CD14-positive monocyte (primary cell): ENCODE data around the gene TMA7B. TPM values are rescaled to one million over a fixed set of nuclear protein-coding genes. Genes with fewer than 3 reads are reported as not detected.

Source experiments
- DNase-seq, 3 donors: peaks; one replicate each; pipeline ENCODE4 v3.0.0-alpha.2; 2011 to 2022
- H2AFZ ChIP-seq: 2 replicates; pipeline ENCODE4 v1.6.0; 2012; ENCODE audit warnings: mild to moderate bottlenecking, low read depth, low read length, inconsistent platforms; ENCODE audit not compliant: insufficient read depth, poor library complexity, severe bottlenecking
- H3K27ac ChIP-seq, 2 donors: 1 replicate in 1 of 2; 2 replicates in 1 of 2; pipeline ENCODE4 v1.5.1; 2012 to 2013; ENCODE audit warnings: low read length in 2 of 2, control low read depth in 1 of 2, inconsistent platforms in 1 of 2, low read depth in 1 of 2, mild to moderate bottlenecking in 1 of 2
- H3K27me3 ChIP-seq, 2 donors: one replicate each; pipeline versions ENCODE4 v1.6.0 to v1.6.1; 2011 to 2013; ENCODE audit warnings: low read length in 2 of 2; ENCODE audit not compliant: control insufficient read depth in 2 of 2, insufficient read depth in 2 of 2
- H3K36me3 ChIP-seq, 2 donors: replicated peaks in 1 of 2; 1 replicate in 1 of 2; 2 replicates in 1 of 2; pipeline versions ENCODE4 v1.5.1 to v1.6.1; 2012 to 2013; ENCODE audit warnings: low read length in 2 of 2, control low read depth in 1 of 2, inconsistent platforms in 1 of 2, mild to moderate bottlenecking in 1 of 2; ENCODE audit not compliant: insufficient read depth in 2 of 2, control insufficient read depth in 1 of 2
- H3K4me1 ChIP-seq, 2 donors: 1 replicate in 1 of 2; 2 replicates in 1 of 2; pipeline versions ENCODE4 v1.5.1 to v1.6.1; 2012 to 2013; ENCODE audit warnings: low read length in 2 of 2, control low read depth in 1 of 2, inconsistent platforms in 1 of 2, mild to moderate bottlenecking in 1 of 2, moderate library complexity in 1 of 2; ENCODE audit not compliant: insufficient read depth in 2 of 2, control insufficient read depth in 1 of 2
- H3K4me2 ChIP-seq: replicated peaks from 2 replicates; pipeline ENCODE3; 2012; ENCODE audit warnings: low read length, moderate library complexity, mild to moderate bottlenecking; ENCODE audit not compliant: poor library complexity, severe bottlenecking; ENCODE audit errors: extremely low read depth
- H3K4me3 ChIP-seq, 3 experiments: fragments of 200-600 bp in 1 of 3; sonication (generic) in 1 of 3; replicated peaks in 1 of 3; 1 replicate in 2 of 3; 2 replicates in 1 of 3; pipeline ENCODE4 v1.5.1; 2011 to 2013; ENCODE audit warnings: low read length in 3 of 3, mild to moderate bottlenecking in 3 of 3, control low read depth in 2 of 3, low read depth in 2 of 3, inconsistent platforms in 1 of 3, moderate library complexity in 1 of 3
- H3K79me2 ChIP-seq: 2 replicates; pipeline ENCODE4 v1.6.0; 2012; ENCODE audit warnings: mild to moderate bottlenecking, control low read depth, inconsistent platforms, low read length, moderate library complexity; ENCODE audit not compliant: insufficient read depth
- H3K9ac ChIP-seq: 2 replicates; pipeline ENCODE4 v1.6.0; 2017; ENCODE audit warnings: low read length, mild to moderate bottlenecking; ENCODE audit not compliant: insufficient read depth, poor library complexity, severe bottlenecking
- H3K9me3 ChIP-seq, 2 donors: replicated peaks in 1 of 2; 1 replicate in 1 of 2; 2 replicates in 1 of 2; pipeline versions ENCODE4 v1.5.1 to v1.6.1; 2012 to 2013; ENCODE audit warnings: low read length in 2 of 2, control low read depth in 1 of 2; ENCODE audit not compliant: control insufficient read depth in 1 of 2, insufficient read depth in 1 of 2
- H4K20me1 ChIP-seq: 2 replicates; pipeline ENCODE4 v1.6.0; 2012; ENCODE audit warnings: mild to moderate bottlenecking, low read length, control low read depth, moderate library complexity; ENCODE audit not compliant: insufficient read depth
- H3K27ac Mint-ChIP-seq, 7 donors: one replicate each; pipeline ENCODE4 v1.8.0; 2020; ENCODE audit warnings: mild to moderate bottlenecking in 7 of 7, mixed read lengths in 7 of 7, moderate library complexity in 6 of 7, inconsistent platforms in 2 of 7
- H3K27me3 Mint-ChIP-seq, 3 donors: one replicate each; pipeline ENCODE4 v1.8.0; 2021 to 2022; ENCODE audit warnings: low read depth in 3 of 3, mild to moderate bottlenecking in 3 of 3, mixed read lengths in 3 of 3, moderate library complexity in 3 of 3, inconsistent platforms in 1 of 3
- H3K36me3 Mint-ChIP-seq, 2 donors: one replicate each; pipeline ENCODE4 v1.8.0; 2020; ENCODE audit warnings: mixed read lengths in 2 of 2, inconsistent platforms in 1 of 2, mild to moderate bottlenecking in 1 of 2
- H3K4me1 Mint-ChIP-seq: one replicate; pipeline ENCODE4 v1.8.0; 2020; ENCODE audit warnings: mild to moderate bottlenecking, mixed read lengths
- H3K4me3 Mint-ChIP-seq, 2 donors: one replicate each; pipeline ENCODE4 v1.8.0; 2020; ENCODE audit warnings: mild to moderate bottlenecking in 2 of 2, mixed read lengths in 2 of 2, moderate library complexity in 1 of 2
- H3K9me3 Mint-ChIP-seq, 7 donors: one replicate each; pipeline ENCODE4 v1.8.0; 2020 to 2022; ENCODE audit warnings: mixed read lengths in 7 of 7, mild to moderate bottlenecking in 6 of 7, moderate library complexity in 6 of 7, inconsistent platforms in 2 of 7
- WGBS: methylation state at CpG from one replicate; pipeline ENCODE4 v1.1.5; 2013; ENCODE audit warnings: missing lambda C conversion rate; ENCODE audit not compliant: insufficient coverage; 5-methylcytosine and 5-hydroxymethylcytosine counted together
- intact Hi-C, 2 donors: fragments of 100-400 bp; cut with micrococcal nuclease; formaldehyde crosslinking; loops; one replicate each; pipeline versions ENCODE4 v1.15.0 to v1.15.1; 2023
- polyA plus RNA-seq, 3 donors: library from polyadenylated mRNA; depleted of rRNA in 1 of 3; unstranded in 2 of 3; stranded (reverse) in 1 of 3; fragments of 300-500 nt in 2 of 3; fragments of >200 nt in 1 of 3; fragmentation: Illumina TruSeq in 2 of 3; gene quantifications; 1 replicate in 2 of 3; 2 replicates in 1 of 3; pipeline ENCODE4 v1.2.3, GENCODE V29; 2012 to 2021
- TF ChIP-seq, protein P1 (sequence below): fragments of 200-600 bp; IDR thresholded peaks from one replicate; pipeline ENCODE4 v1.8.0; 2022; ENCODE audit warnings: antibody characterized with exemption, mild to moderate bottlenecking

Gene TMA7B
- polyA plus RNA-seq, 3 donors = 0.13 TPM; not detected in 2

- H3K4me1 Mint-ChIP-seq = peaks cover 18% of the 10 kb centered on the region
- H3K36me3 ChIP-seq = no peaks in the 10 kb centered on the region
- no peak overlapping the region for H3K4me3 ChIP-seq
- H3K4me1 ChIP-seq = peaks cover 0 to 3% of the 10 kb centered on the region in 2 donors
- peaks cover 0 to 3% (median 2%) of the 10 kb centered on the region in 3 donors for H3K27me3 Mint-ChIP-seq
- no peak overlapping the region for H3K27ac ChIP-seq
- TF ChIP-seq, protein P1, sequence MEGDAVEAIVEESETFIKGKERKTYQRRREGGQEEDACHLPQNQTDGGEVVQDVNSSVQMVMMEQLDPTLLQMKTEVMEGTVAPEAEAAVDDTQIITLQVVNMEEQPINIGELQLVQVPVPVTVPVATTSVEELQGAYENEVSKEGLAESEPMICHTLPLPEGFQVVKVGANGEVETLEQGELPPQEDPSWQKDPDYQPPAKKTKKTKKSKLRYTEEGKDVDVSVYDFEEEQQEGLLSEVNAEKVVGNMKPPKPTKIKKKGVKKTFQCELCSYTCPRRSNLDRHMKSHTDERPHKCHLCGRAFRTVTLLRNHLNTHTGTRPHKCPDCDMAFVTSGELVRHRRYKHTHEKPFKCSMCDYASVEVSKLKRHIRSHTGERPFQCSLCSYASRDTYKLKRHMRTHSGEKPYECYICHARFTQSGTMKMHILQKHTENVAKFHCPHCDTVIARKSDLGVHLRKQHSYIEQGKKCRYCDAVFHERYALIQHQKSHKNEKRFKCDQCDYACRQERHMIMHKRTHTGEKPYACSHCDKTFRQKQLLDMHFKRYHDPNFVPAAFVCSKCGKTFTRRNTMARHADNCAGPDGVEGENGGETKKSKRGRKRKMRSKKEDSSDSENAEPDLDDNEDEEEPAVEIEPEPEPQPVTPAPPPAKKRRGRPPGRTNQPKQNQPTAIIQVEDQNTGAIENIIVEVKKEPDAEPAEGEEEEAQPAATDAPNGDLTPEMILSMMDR = no peak
- H3K4me3 Mint-ChIP-seq = no peak overlapping the region
- H4K20me1 ChIP-seq = no peaks in the 10 kb centered on the region
- intact Hi-C loops = loop anchor here in 1 of 2 donors (10.0 kb wide), 1 partner anchor 1093 kb away; no protein-coding TSS in a partner anchor
- no peak overlapping the region for H3K4me2 ChIP-seq
- H3K9me3 ChIP-seq = no peaks in the 10 kb centered on the region
- DNase-seq = no peak
- H2AFZ ChIP-seq = no peak overlapping the region
- H3K27ac Mint-ChIP-seq = no peak overlapping the region
- no peaks in the 10 kb centered on the region for H3K79me2 ChIP-seq
- H3K36me3 Mint-ChIP-seq = no peaks in the 10 kb centered on the region
- 21% methylated on average over 5 of the region's 12 CpGs for WGBS
- no peaks in the 10 kb centered on the region for H3K9me3 Mint-ChIP-seq
- H3K9ac ChIP-seq = no peak overlapping the region
- H3K27me3 ChIP-seq = no peaks in the 10 kb centered on the region
Measured at GRCh38 chr22:39917776-39918495, 42.3 kb upstream of the TMA7B start.

DNA sequence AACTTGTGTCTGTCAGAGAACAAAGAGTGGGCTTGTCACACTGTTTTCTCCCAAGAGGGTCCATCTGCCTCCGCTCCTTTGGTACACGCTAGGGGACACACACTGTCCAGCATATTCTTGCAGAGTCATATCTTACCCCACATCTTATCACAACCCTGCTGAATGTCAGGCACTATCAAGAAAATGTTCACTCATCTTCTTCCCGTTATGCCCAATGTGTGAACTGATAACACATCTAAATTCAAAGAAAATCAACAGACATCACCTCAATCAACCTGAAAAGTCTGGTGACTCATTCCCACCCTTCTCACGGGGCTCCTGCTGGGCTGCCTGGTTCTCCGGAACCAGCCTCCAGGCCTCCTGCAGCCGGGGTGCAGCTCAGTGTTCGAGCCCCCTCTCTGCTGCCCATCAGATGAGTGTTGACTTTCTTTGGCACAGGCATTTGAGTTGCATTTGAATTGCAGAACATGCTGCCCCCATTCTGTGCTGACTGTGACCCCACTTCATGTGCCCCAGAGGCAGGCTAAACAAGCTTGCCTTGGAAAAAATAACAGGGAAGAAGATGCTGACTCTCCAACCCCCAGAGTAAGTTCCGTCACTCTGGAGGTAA lies 40.0 kb upstream of the TMA7B start:
- Histone ChIP-seq H3K36me3 (no peaks in the 10 kb centered on the region), H3K79me2 (no peaks in the 10 kb centered on the region), H3K9ac (no peak overlapping the region), H2AFZ (no peak overlapping the region), H3K27me3 (no peaks in the 10 kb centered on the region), H3K9me3 (no peaks in the 10 kb centered on the region), H4K20me1 (no peaks in the 10 kb centered on the region), H3K27ac (no peak overlapping the region), H3K4me3 (no peak overlapping the region), H3K4me2 (no peak overlapping the region), H3K4me1 (peaks cover 0 to 3% of the 10 kb centered on the region in 2 donors)
- intact Hi-C loops = no loop called here
- WGBS = 90% methylated on average over 8 of the region's 8 CpGs
- TF ChIP-seq, protein P1 = no peak
- DNase-seq = no peak
- Mint-ChIP-seq H3K4me1 (peaks cover 24% of the 10 kb centered on the region), H3K36me3 (no peaks in the 10 kb centered on the region), H3K9me3 (no peaks in the 10 kb centered on the region), H3K27me3 (peaks cover 0 to 4% (median 2%) of the 10 kb centered on the region in 3 donors), H3K4me3 (no peak overlapping the region), H3K27ac (no peak overlapping the region)
